Measurements from ENCODE around the gene NDUFC2.

GRCh38 chr11:78023426-78023825 is 56.2 kb downstream of the NDUFC2 start:
- TF ChIP-seq, protein P1, sequence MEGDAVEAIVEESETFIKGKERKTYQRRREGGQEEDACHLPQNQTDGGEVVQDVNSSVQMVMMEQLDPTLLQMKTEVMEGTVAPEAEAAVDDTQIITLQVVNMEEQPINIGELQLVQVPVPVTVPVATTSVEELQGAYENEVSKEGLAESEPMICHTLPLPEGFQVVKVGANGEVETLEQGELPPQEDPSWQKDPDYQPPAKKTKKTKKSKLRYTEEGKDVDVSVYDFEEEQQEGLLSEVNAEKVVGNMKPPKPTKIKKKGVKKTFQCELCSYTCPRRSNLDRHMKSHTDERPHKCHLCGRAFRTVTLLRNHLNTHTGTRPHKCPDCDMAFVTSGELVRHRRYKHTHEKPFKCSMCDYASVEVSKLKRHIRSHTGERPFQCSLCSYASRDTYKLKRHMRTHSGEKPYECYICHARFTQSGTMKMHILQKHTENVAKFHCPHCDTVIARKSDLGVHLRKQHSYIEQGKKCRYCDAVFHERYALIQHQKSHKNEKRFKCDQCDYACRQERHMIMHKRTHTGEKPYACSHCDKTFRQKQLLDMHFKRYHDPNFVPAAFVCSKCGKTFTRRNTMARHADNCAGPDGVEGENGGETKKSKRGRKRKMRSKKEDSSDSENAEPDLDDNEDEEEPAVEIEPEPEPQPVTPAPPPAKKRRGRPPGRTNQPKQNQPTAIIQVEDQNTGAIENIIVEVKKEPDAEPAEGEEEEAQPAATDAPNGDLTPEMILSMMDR (IDR thresholded peaks at IDR 0.05), result no peak
- no peak for TF ChIP-seq POLR2A (IDR thresholded peaks at IDR 0.05)

All from testis (tissue), 2 donors.